H54 (cell line): Measurements from ENCODE around the gene PICK1.
A peak's percentile ranks its signal among the peaks of the same experiment; 100 is the strongest.

Experiments used
- DNase-seq: peaks from one replicate; pipeline ENCODE4 v3.0.0; 2011; ENCODE audit warnings: low spot score, mixed read lengths; ENCODE audit not compliant: insufficient read length
- FAIRE-seq: peaks from 3 replicates; lab custom pipeline; 2011; peaks lifted over from hg19 to GRCh38; lab: Jason Lieb, UNC
- POLR2A ChIP-seq: IDR thresholded peaks from 2 replicates; pipeline ENCODE4 v1.6.1; 2011; ENCODE audit warnings: low read depth, mild to moderate bottlenecking, low read length

PICK1 gene

DNA sequence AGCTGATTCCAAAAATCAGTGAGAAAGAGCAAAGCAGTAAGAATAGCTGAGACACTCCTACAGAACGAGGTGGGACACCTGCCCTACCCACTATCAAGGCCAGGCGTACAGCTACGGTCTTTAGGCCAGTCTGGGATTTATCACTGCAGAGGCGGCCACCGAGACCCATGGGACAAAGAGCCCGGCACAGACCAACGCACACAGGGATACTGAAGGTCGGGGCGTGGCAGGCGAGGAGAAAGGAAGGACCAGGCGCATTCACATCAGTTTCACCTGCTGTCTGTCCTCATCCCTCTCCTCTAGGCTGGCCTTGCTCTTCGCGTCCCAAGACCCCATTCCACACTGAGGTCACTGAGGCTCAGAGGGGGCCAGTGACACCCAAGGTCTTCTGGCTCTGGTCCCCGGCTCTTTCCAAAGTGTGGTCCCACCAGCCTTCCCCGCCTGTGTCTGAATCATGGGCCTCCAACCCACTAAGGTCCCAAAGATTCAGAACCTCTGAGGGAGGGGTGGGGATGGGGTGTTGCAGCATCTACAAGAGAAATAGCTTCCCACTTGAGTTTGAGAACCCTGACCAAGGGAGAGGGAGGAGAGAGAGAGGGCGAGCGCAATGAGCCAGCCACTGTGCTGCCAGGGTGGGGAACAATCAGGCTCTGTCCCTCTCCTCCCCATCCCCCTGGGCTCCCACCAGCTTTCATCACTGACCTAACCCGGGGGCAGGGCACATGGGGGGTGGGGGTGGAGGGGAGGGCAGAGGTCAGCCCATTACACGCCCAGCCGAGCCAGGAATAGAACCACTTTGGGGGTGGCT is 7.2 kb upstream of the PICK1 start:
- no peak for TF ChIP-seq POLR2A
- FAIRE-seq (no peak), DNase-seq (no peak)

DNA sequence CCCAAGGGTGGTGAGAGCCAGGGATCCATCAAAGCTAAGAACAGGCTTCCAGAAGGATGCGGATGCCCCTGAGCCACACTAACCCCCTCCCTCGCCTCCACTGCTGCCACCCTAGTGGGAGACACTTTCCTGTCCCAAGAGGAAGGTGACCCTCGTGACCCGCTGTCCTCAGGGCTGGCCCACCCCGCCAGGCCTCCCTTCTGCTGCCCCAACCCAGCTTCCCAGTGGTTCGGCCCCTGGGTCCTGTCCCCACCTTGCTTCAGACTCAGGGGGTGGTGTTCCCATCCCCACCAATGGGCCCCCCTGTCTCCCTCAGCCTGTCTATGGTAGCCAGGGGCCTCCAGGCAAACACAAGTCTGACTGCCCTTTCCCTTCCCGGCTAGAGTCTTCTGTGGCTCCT is 6.5 kb upstream of the PICK1 start:
- DNase-seq: no peak
- FAIRE-seq: no peak
- no peak for TF ChIP-seq POLR2A

DNA sequence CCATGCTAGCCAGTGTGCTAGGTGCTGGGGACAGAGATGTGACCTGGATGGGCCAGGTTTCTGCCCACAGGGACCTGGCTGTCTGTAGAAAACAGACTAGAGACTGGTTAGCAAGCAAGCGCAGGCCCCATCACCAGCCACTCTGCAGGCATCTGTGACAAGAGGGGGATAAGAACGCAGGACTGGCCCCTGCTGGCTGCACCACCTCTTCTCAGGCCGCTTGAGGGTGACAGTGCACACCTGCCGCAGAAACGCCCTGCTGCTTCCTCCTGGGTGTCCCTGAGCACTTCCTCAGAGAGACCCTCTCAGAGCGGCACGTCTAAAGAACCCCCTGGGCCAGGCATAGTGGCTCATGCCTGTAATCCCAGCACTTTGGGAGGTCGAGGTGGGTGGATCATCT is 5.9 kb upstream of the PICK1 start:
- TF ChIP-seq POLR2A: no peak
- FAIRE-seq (no peak), DNase-seq (no peak)

DNA sequence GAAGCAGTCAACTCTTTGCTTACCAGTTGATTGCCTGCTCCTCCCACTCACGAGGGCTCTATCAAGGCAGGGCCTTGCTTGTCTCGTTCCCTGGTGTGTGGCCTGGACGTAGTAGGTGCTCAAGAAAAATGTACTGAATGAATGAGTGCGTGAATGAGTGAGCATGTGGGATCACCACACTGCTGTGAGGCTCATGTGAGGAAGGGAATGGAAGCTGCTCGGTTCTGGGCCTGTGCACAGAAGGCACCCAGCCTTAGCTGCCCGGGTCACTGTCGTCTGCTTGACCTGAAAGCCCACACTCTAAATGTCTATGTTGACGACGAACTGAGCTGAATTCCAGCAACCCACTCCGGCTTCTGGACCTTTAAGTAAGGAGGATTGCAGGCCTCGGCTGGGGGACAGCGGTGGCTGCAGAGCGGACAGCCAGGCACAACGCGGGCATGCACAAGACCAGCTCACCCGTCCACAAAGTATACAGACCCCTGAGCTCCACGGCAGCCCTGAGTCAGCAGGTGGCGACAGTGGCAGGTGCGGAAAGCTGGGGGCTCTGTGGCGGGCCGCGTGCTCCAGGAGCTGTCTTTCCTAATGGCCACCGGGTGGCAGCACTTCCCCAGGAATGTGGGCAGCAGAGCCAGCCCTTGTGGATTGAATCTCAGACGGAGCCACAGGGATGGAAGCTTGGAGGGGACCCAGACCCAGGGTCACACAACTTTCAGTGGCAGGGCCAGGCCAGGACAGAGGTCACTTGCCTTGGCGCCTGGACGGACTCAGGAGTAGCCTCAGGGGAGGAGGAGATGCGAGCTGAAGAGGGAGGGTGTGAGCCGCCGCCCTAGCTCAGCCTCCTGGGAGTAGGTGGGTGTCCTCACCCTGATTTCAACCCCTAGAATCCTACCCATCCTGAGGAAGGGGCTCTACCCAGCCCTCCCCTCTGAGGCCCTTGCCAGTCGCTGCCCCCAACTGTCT is 5.0 kb upstream of the PICK1 start:
- FAIRE-seq: no peak

GRCh38 chr22:38062791-38063190 is 5.6 kb downstream of the PICK1 start:
- no peak for TF ChIP-seq POLR2A
- no peak for FAIRE-seq
- no peak for DNase-seq

More for the DNA sequence above, 5.0 kb upstream of the PICK1 start:
- TF ChIP-seq POLR2A: no peak
- peak; percentile 62 for DNase-seq

GRCh38 chr22:38065539-38065938 is 8.3 kb downstream of the PICK1 start:
- DNase-seq (no peak), FAIRE-seq (no peak)
- no peak for TF ChIP-seq POLR2A

- FAIRE-seq (no peak), DNase-seq (no peak)
- no peak for TF ChIP-seq POLR2A
These were observed 9.3 kb downstream of the PICK1 start for GRCh38 chr22:38066381-38067027.

DNA sequence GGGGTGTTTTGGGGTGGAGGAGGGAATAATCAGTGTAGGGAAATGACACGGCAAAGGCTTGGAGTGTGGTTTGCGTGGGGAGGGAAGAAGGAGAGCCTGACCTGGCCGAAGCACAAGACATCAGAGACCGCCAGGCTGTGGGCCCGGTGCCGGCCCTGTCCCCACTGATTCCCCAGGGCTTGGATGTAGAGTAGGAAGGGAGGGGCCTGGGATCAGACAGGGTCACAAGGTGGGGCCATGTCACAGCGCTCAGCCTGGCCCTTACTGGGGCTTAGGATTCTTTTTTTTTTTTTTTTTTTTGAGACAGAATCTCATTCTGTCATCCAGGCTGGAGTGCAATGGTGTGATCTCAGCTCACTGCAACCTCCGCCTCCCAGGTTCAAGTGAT is 9.8 kb downstream of the PICK1 start:
- no peak for DNase-seq
- no peak for TF ChIP-seq POLR2A
- FAIRE-seq: no peak

- no peak for TF ChIP-seq POLR2A
- FAIRE-seq (no peak), DNase-seq (no peak)
These were observed 10.7 kb downstream of the PICK1 start for GRCh38 chr22:38067761-38068360.

DNA sequence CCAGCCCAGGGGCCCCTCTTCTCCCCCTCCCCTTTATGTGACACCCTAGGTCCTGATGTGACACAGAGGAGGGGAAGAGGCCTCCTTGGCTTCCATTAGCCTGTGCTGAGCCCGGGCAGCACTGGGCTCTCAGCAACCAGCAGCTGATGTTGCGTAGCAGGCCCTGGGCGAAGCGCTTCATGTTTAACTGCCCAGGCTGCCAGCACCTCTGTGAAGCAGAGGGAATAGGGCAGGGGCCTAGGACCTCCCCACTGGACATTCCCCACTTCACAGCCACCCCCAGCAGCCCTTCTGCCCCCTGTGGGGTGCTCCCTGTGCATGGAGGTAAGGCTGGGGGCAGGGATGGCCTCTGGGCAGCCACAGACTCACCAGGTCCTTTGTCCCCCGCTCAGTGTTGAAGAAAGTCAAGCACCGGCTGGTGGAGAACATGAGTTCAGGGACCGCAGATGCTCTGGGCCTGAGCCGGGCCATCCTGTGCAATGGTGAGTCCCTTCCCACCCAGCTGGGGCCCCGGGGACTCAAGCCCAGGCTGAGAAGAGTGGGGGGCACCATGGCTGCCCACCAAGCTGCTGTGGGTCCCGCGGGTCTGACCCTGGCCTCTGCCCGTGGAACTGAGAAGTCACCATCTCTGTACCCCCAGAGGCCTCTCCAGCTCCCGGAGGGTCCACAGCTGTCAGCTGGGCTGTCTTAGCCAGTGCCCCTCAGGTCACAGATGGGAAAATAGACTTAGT is 11.6 kb downstream of the PICK1 start:
- TF ChIP-seq POLR2A: no peak
- FAIRE-seq (no peak), DNase-seq (no peak)

GRCh38 chr22:38069372-38070249 is 12.4 kb downstream of the PICK1 start:
- no peak for FAIRE-seq
- TF ChIP-seq POLR2A: no peak
- DNase-seq: no peak
